Right lobe of liver (tissue), 6 donors: ENCODE measurements around the gene PTPRU. TPM values are rescaled to one million over a fixed set of nuclear protein-coding genes. Genes with fewer than 3 reads are reported as not detected.

Source experiments
- ATAC-seq, 4 donors: fragments of 200-7000 bp; cut with Tn5 transposase; one replicate each; pipeline ENCODE4 v1.9.1; 2020; ENCODE audit warnings: mild to moderate bottlenecking in 4 of 4, moderate library complexity in 4 of 4
- DNase-seq, 3 donors: peaks; one replicate each; pipeline ENCODE4 v3.0.0-alpha.2; 2020
- H3K27ac ChIP-seq, 3 donors: fragments of 200-600 bp; one replicate each; pipeline ENCODE4 v1.8.0; 2022
- H3K27me3 ChIP-seq, 2 donors: fragments of 200-600 bp; one replicate each; pipeline ENCODE4 v1.8.0; 2022
- H3K36me3 ChIP-seq, 4 donors: fragments of 200-600 bp; sonication (generic) in 1 of 4; one replicate each; pipeline versions ENCODE4 v1.5.1 to v1.8.0; 2017 to 2022; ENCODE audit warnings: control low read depth in 1 of 4
- H3K4me1 ChIP-seq, 4 donors: fragments of 200-600 bp; sonication (generic) in 1 of 4; one replicate each; pipeline versions ENCODE4 v1.5.1 to v1.8.0; 2017 to 2022; ENCODE audit warnings: control low read depth in 1 of 4
- H3K4me3 ChIP-seq, 3 donors: fragments of 200-600 bp; one replicate each; pipeline ENCODE4 v1.8.0; 2022
- H3K9me3 ChIP-seq, 4 donors: fragments of 200-600 bp; sonication (generic) in 1 of 4; one replicate each; pipeline versions ENCODE4 v1.5.1 to v1.8.0; 2017 to 2022; ENCODE audit warnings: control low read depth in 1 of 4
- POLR2A ChIP-seq: fragments of 450-650 bp; IDR thresholded peaks from one replicate; pipeline ENCODE4 v1.6.1; 2017; ENCODE audit warnings: antibody characterized with exemption, mild to moderate bottlenecking
- WGBS: methylation state at CpG from one replicate; pipeline ENCODE4 v1.1.6; 2018; ENCODE audit warnings: low coverage, low lambda C conversion rate; ENCODE audit not compliant: insufficient coverage; ENCODE audit errors: missing lambda C conversion rate; 5-methylcytosine and 5-hydroxymethylcytosine counted together
- intact Hi-C, 2 donors: fragments of 100-400 bp; cut with DNase I; formaldehyde crosslinking; loops; one replicate each; pipeline versions ENCODE4 v1.11.2 to v1.14.1; 2022
- total RNA-seq, 6 experiments: library from RNA; depleted of rRNA in 2 of 6; stranded (reverse); fragments of >200 nt in 2 of 6; fragmentation: NEBNext Ultra II Directional in 3 of 6; extraction: Animal tissue kit (Norgen Biotek cat#: 25700) in 3 of 6; gene quantifications; one replicate each; pipeline versions ENCODE4 v1.1.0 to v1.2.4, GENCODE V29; 2016 to 2023
- TF ChIP-seq, protein P1 (sequence below), 4 donors: fragments of 200-600 bp in 3 of 4; fragments of 450-650 bp in 1 of 4; IDR thresholded peaks; one replicate each; pipeline versions ENCODE4 v1.5.1 to v1.8.0; 2016 to 2022; ENCODE audit warnings: antibody characterized with exemption in 4 of 4, mild to moderate bottlenecking in 2 of 4
- donor health status: DM: no; HTN: yes; CAD: no.
- donor health status: DM: no; HTN: no; CAD: no.
- donor health status: DM: no; HTN: no; CAD: no.
- donor health status: DM: no; HTN: yes; CAD: no.
- donor health status: DM: no; HTN: yes; CAD: no.

Gene PTPRU
- total RNA-seq, 6 experiments from 2014 or later = 4.8 to 22.3 (median 14.5) TPM

DNA sequence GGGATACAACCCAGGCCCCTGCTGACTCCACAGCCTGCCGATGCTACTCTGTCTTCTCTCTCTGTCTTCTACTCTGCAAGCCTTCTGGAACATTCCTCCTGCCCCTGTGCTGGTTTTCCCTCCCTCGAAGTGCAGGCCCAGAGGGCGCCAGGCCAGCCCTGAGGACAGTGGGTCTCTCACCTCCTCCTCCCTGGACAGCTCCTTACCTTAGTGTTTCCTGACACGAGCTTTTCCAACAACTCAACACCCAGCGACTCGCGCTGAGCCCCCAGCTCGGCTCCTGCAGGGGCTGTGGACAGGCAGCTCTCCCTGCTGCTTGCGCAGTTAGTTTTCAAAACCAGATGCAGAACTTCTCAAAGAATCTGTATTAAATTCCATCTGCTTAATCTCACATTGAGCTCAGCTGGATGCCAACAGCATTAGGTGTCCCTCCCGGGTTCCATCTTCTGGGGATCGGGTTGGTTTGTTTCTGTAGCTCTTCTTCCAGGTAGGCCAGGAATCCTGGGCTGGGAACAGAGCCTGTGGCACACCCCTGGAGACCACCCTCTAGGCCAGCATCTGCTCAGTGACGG, 54.2 kb downstream of the PTPRU start:
- H3K4me3 ChIP-seq = no peak overlapping the region
- H3K4me1 ChIP-seq = no peaks in the 10 kb centered on the region
- ATAC-seq = no peak
- H3K27ac ChIP-seq = no peak overlapping the region
- TF ChIP-seq, protein P1, sequence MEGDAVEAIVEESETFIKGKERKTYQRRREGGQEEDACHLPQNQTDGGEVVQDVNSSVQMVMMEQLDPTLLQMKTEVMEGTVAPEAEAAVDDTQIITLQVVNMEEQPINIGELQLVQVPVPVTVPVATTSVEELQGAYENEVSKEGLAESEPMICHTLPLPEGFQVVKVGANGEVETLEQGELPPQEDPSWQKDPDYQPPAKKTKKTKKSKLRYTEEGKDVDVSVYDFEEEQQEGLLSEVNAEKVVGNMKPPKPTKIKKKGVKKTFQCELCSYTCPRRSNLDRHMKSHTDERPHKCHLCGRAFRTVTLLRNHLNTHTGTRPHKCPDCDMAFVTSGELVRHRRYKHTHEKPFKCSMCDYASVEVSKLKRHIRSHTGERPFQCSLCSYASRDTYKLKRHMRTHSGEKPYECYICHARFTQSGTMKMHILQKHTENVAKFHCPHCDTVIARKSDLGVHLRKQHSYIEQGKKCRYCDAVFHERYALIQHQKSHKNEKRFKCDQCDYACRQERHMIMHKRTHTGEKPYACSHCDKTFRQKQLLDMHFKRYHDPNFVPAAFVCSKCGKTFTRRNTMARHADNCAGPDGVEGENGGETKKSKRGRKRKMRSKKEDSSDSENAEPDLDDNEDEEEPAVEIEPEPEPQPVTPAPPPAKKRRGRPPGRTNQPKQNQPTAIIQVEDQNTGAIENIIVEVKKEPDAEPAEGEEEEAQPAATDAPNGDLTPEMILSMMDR (IDR thresholded peaks at IDR 0.05) = no peak
- TF ChIP-seq POLR2A = no peak
- no peak for DNase-seq
- H3K9me3 ChIP-seq = no peaks in the 10 kb centered on the region
- 100% methylated on average over 2 of the region's 12 CpGs for WGBS
- intact Hi-C loops = no loop called here
- no peaks in the 10 kb centered on the region for H3K36me3 ChIP-seq
- H3K27me3 ChIP-seq = no peaks in the 10 kb centered on the region

DNA sequence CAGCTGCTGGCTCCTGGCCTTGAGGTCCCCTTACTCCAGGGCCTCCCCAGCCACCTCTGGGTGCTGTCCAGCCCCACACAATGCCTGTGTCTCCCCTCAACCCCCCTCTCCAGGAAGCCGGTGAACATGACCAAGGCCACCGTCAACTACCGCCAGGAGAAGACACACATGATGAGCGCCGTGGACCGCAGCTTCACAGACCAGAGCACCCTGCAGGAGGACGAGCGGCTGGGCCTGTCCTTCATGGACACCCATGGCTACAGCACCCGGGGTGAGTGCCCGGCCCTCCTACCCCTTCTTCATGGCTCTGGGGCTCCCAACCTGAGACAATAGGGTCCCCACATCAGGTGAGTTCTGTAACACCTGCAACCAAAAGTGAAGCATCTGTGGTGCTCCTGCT, 55.4 kb downstream of the PTPRU start:
- TF ChIP-seq, protein P1 (IDR thresholded peaks at IDR 0.05) = no peak
- ATAC-seq (no peak), DNase-seq (no peak)
- intact Hi-C loops = no loop called here
- no peak overlapping the region for H3K4me3 ChIP-seq
- H3K27ac ChIP-seq = no peak overlapping the region
- H3K27me3 ChIP-seq = no peaks in the 10 kb centered on the region
- H3K9me3 ChIP-seq = no peaks in the 10 kb centered on the region
- H3K4me1 ChIP-seq = no peaks in the 10 kb centered on the region
- no peaks in the 10 kb centered on the region for H3K36me3 ChIP-seq
- WGBS = no CpG with 5 or more reads among the region's 10 CpGs

DNA sequence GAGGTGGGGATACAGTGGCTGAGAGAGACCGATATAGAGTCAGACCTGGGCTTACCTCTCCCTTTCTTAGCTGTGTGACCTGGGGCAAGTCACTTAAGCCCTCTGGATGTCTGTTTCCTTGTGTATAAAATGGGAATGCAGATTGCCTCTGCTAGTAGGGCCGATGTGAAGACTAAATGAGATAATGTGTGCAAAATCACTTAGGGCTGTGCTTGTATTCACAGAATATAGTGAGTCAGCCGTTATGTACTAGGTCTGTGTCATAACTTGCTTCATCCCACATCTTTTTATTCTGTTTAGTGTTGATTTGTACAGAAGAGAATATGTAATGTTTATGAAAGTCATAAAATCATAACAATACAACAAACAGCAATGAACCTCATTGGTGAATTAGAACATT, 56.0 kb downstream of the PTPRU start:
- WGBS = 82% methylated on average over 3 of the region's 3 CpGs
- ATAC-seq (no peak), DNase-seq (no peak)
- Histone ChIP-seq H3K27me3 (no peaks in the 10 kb centered on the region), H3K27ac (no peak overlapping the region), H3K36me3 (no peaks in the 10 kb centered on the region), H3K4me1 (no peaks in the 10 kb centered on the region), H3K4me3 (no peak overlapping the region), H3K9me3 (no peaks in the 10 kb centered on the region)
- intact Hi-C loops = no loop called here
- TF ChIP-seq, protein P1 (IDR thresholded peaks at IDR 0.05) = no peak
- TF ChIP-seq POLR2A = no peak

DNA sequence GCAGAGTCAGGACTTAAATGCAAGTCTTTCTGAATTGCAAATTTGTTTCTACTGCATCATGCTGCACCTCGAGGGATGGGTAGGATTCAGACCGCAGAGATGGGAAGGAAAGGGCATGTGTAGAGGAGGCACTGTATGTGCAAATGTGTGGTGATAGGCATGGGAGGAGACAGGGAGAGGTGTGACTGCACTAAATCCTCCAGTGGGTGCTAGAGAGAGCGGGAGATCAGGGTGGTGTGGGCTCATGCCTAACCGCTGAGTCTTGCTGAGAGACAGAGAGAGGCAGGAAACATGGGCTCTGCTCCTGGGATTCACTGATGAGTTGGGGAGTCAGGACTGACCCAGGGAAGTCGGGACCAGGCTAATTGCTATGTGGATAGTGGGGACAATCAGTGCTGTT, 61.1 kb downstream of the PTPRU start:
- Histone ChIP-seq H3K27me3 (no peaks in the 10 kb centered on the region), H3K9me3 (no peaks in the 10 kb centered on the region), H3K27ac (no peak overlapping the region), H3K4me3 (no peak overlapping the region), H3K36me3 (no peaks in the 10 kb centered on the region), H3K4me1 (no peaks in the 10 kb centered on the region)
- intact Hi-C loops = no loop called here
- DNase-seq = no peak
- WGBS = 84% methylated on average over 4 of the region's 5 CpGs
- no peak for ATAC-seq
- TF ChIP-seq POLR2A = no peak
- TF ChIP-seq, protein P1 (IDR thresholded peaks at IDR 0.05) = no peak

DNA sequence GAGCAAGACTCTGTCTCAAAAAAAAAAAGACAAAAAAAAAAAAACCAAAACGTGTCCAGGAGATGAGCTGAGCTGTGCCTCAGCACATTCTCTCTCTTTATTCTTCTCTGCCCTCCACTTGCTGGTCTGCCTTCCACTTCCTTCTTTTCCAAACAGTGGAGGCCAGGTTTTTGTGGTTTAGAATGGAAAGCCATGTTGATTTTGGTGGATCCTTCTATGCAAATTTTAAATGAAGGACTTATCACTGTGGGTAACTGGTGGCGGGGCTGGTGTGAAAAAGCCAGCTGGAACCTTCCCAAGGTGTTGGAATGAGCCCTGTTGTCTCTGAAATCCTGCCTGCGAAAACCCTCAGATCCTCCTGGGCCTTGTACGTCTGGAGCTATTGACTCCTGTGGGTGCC, 61.9 kb downstream of the PTPRU start:
- no peak for ATAC-seq
- Histone ChIP-seq H3K9me3 (no peaks in the 10 kb centered on the region), H3K27ac (no peak overlapping the region), H3K36me3 (no peaks in the 10 kb centered on the region), H3K27me3 (no peaks in the 10 kb centered on the region), H3K4me3 (no peak overlapping the region), H3K4me1 (peaks cover 0 to 1% (median 0%) of the 10 kb centered on the region in 4 donors)
- WGBS = 69% methylated on average over 3 of the region's 4 CpGs
- intact Hi-C loops = no loop called here
- DNase-seq = no peak
- TF ChIP-seq, protein P1 (IDR thresholded peaks at IDR 0.05) = no peak
- TF ChIP-seq POLR2A = no peak
